ENCODE results near the gene HELT.
A peak's percentile ranks its signal among the peaks of the same experiment; 100 is the strongest.

The HELT gene

GRCh38 chr4:185003596-185004351, 14.5 kb upstream of the HELT start:
- DNase-seq (ENCODE audit: low read depth), result no peak

GRCh38 chr4:185004562-185005218, 13.6 kb upstream of the HELT start:
- DNase-seq (ENCODE audit: low read depth), result no peak

GRCh38 chr4:185005219-185005819, 13.0 kb upstream of the HELT start:
- peak; percentile 58 for DNase-seq (ENCODE audit: low read depth)

GRCh38 chr4:185011408-185011807, 6.9 kb upstream of the HELT start:
- DNase-seq (ENCODE audit: low read depth), result no peak

- DNase-seq (ENCODE audit: low read depth), result no peak
These were observed 4.7 kb upstream of the HELT start for GRCh38 chr4:185013417-185014125.

GRCh38 chr4:185015108-185015507, 3.2 kb upstream of the HELT start:
- DNase-seq (ENCODE audit: low read depth), result no peak

- DNase-seq (ENCODE audit: low read depth), result no peak
These were observed 2.0 kb upstream of the HELT start for GRCh38 chr4:185016101-185016940.

- no peak for DNase-seq (ENCODE audit: low read depth)
These were observed 1.1 kb upstream of the HELT start for GRCh38 chr4:185016946-185017758.

GRCh38 chr4:185018834-185019455, 655 bp downstream of the HELT start:
- DNase-seq (ENCODE audit: low read depth), result no peak

GRCh38 chr4:185019456-185020292, 1.4 kb downstream of the HELT start:
- DNase-seq (ENCODE audit: low read depth), result no peak

GRCh38 chr4:185020293-185020808, 2.1 kb downstream of the HELT start:
- no peak for DNase-seq (ENCODE audit: low read depth)

GRCh38 chr4:185020863-185021761, 2.8 kb downstream of the HELT start:
- no peak for DNase-seq (ENCODE audit: low read depth)

GRCh38 chr4:185023471-185023870, 5.2 kb downstream of the HELT start:
- no peak for DNase-seq (ENCODE audit: low read depth)

GRCh38 chr4:185028625-185029024, 10.3 kb downstream of the HELT start:
- no peak for DNase-seq (ENCODE audit: low read depth)

- no peak for DNase-seq (ENCODE audit: low read depth)
These were observed 13.3 kb downstream of the HELT start for GRCh38 chr4:185031611-185032010.

- no peak for DNase-seq (ENCODE audit: low read depth)
These were observed 14.8 kb downstream of the HELT start for GRCh38 chr4:185033072-185033471.

- DNase-seq (ENCODE audit: low read depth), result no peak
These were observed 15.7 kb downstream of the HELT start for GRCh38 chr4:185033950-185034349.

- no peak for DNase-seq (ENCODE audit: low read depth)
These were observed 17.0 kb downstream of the HELT start for GRCh38 chr4:185035284-185035683.
